Activated B cell treated with CpG ODN at 0.5 μM for 24 hours (primary cell): Measurements from ENCODE around the gene ABCE1. TPM values are rescaled to one million over a fixed set of nuclear protein-coding genes. Genes with fewer than 3 reads are reported as not detected.
A peak's percentile ranks its signal among the peaks of the same experiment; 100 is the strongest.

Experiments used
- ATAC-seq: fragments of 200-7000 bp; cut with Tn5 transposase; one replicate; pipeline ENCODE4 v1.10.0; 2021; ENCODE audit warnings: low read depth, mild to moderate bottlenecking, moderate library complexity
- CTCF ChIA-PET: fragments of 350-600 bp; sonication (Branson Sonifier 250); formaldehyde crosslinking; loops from one replicate; lab custom pipeline; 2021; ENCODE audit warnings: antibody characterized with exemption; lab: Charles Lee
- POLR2A ChIA-PET: fragments of 350-600 bp; sonication (Branson Sonifier 250); formaldehyde crosslinking; loops from one replicate; lab custom pipeline; 2021; ENCODE audit warnings: antibody characterized with exemption; lab: Charles Lee
- DNase-seq: peaks from one replicate; pipeline ENCODE4 v3.0.0; 2022
- H3K27ac Mint-ChIP-seq: one replicate; pipeline ENCODE4 v1.8.0; 2020; ENCODE audit warnings: mixed read lengths
- H3K27me3 Mint-ChIP-seq: one replicate; pipeline ENCODE4 v1.8.0; 2021; ENCODE audit warnings: mixed read lengths
- H3K36me3 Mint-ChIP-seq: one replicate; pipeline ENCODE4 v1.8.0; 2021; ENCODE audit warnings: low read depth, mixed read lengths
- H3K4me1 Mint-ChIP-seq: one replicate; pipeline ENCODE4 v1.8.0; 2021; ENCODE audit warnings: mixed read lengths
- H3K4me3 Mint-ChIP-seq: one replicate; pipeline ENCODE4 v1.8.0; 2020; ENCODE audit warnings: mild to moderate bottlenecking, mixed read lengths
- H3K9me3 Mint-ChIP-seq: one replicate; pipeline ENCODE4 v1.8.0; 2020; ENCODE audit warnings: mixed read lengths
- intact Hi-C: fragments of 100-400 bp; cut with micrococcal nuclease; formaldehyde crosslinking; loops from one replicate; pipeline ENCODE4 v1.15.1; 2024
- total RNA-seq: library from RNA; stranded (reverse); gene quantifications from 2 replicates; pipeline ENCODE4 v1.2.3, GENCODE V29; 2022
- TF ChIP-seq, protein P1 (sequence below): fragments of 200-600 bp; IDR thresholded peaks from one replicate; pipeline ENCODE4 v1.8.0; 2022; ENCODE audit warnings: antibody characterized with exemption, mild to moderate bottlenecking

Gene ABCE1
- 75.5 and 81.6 TPM in 2 replicates for total RNA-seq

DNA sequence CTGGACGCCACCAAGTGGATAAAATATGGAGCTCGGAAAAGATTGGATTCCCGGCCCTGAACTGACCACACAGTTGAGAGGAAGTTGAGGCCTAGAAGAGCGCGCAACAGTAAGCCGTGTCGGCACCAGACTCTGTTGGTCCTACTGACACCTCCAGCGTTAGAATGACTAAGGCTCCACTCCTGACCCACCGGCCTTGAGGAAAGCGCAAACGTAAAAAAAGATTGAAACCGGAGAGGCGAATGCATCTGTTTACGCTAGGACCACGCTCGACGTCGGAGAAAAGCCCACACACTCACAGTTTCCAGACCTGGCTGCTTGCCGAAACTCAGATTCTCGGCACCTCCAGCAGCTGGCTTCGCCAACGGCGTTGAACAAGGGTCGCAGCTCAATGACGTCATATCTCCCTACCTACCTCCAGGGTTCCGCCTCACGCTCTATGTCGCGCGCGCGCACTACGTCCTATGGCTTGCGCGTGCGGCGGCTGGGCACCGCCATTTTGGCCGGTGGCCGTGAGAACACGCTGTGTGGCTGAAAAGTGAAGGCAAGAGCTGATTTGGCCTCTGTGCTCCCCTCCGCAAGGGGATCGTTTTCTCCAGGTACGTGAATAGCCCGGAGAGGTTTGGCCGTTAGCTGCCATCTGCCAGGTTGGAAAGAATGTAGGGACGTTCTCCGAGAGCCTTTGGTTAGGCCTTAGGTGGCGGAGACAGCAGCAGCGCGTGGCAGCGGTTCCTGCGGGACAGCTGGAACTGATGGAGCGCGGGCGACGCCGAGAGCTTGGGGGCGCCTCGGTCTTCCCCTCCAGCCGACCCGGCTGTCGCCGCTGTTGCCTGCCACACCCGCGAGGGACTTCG lies at the start of gene ABCE1, which contains the start of gene ANAPC10:
Gene ABCE1, plus strand, starts transcription at position 491 of the 854 bp plus-strand sequence. CDS start 6,102 bp downstream, outside the sequence.
Gene ANAPC10, minus strand, starts transcription at position 376 of the 854 bp plus-strand sequence. CDS start 2,097 bp downstream, outside the sequence.
- peak within 1 kb of the TSS; percentile 96 for H3K27ac Mint-ChIP-seq
- H3K4me3 Mint-ChIP-seq: peak within 1 kb of the TSS; percentile 94
- ATAC-seq (peak; percentile 89), DNase-seq (peak; percentile 87)
- no peaks in the 10 kb centered on the region for H3K9me3 Mint-ChIP-seq
- ChIA-PET CTCF (no interaction called here), POLR2A (interaction anchor here (0.6 to 2.1 kb wide), 13 partner anchors 8 to 525 kb away, joined by 3 to 37 read pairs (median 5); partner anchors contain the start of genes MMAA and OTUD4)
- peaks cover 45% of the 10 kb centered on the region for H3K36me3 Mint-ChIP-seq
- H3K4me1 Mint-ChIP-seq: peaks cover 51% of the 10 kb centered on the region
- TF ChIP-seq, protein P1, sequence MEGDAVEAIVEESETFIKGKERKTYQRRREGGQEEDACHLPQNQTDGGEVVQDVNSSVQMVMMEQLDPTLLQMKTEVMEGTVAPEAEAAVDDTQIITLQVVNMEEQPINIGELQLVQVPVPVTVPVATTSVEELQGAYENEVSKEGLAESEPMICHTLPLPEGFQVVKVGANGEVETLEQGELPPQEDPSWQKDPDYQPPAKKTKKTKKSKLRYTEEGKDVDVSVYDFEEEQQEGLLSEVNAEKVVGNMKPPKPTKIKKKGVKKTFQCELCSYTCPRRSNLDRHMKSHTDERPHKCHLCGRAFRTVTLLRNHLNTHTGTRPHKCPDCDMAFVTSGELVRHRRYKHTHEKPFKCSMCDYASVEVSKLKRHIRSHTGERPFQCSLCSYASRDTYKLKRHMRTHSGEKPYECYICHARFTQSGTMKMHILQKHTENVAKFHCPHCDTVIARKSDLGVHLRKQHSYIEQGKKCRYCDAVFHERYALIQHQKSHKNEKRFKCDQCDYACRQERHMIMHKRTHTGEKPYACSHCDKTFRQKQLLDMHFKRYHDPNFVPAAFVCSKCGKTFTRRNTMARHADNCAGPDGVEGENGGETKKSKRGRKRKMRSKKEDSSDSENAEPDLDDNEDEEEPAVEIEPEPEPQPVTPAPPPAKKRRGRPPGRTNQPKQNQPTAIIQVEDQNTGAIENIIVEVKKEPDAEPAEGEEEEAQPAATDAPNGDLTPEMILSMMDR: no peak
- intact Hi-C loops: loop anchor here (1.0 to 5.0 kb wide), 6 partner anchors 34 to 1913 kb away; partner anchors contain the start of genes MMAA, OTUD4 and SMARCA5
- H3K27me3 Mint-ChIP-seq: no peaks in the 10 kb centered on the region

DNA sequence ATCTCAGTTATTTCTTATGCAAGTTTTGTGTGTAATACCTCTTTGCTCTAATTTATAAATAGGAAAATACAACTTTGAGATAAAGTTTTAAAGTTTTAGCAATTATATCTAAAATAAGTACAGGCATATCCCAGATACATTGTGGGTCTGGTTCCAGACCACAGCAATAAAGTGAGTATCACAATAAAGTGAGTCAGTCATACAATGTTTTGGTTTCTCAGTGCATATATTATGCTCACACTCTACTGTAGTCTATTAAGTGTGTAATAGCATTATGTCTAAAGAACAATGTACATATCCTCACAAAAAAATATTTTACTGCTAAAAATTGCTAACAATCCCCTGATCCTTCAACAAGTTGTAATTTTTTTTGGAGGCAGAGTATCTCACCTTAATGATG lies 49.3 kb upstream of the ABCE1 start:
- Mint-ChIP-seq H3K36me3 (peaks cover 20% of the 10 kb centered on the region), H3K27ac (no peak overlapping the region), H3K4me1 (peaks cover 2% of the 10 kb centered on the region), H3K4me3 (no peak overlapping the region), H3K9me3 (no peaks in the 10 kb centered on the region), H3K27me3 (no peaks in the 10 kb centered on the region)
- intact Hi-C loops: no loop called here
- DNase-seq (no peak), ATAC-seq (no peak)
- POLR2A ChIA-PET: no interaction called here
- CTCF ChIA-PET: no interaction called here
- TF ChIP-seq, protein P1: no peak

DNA sequence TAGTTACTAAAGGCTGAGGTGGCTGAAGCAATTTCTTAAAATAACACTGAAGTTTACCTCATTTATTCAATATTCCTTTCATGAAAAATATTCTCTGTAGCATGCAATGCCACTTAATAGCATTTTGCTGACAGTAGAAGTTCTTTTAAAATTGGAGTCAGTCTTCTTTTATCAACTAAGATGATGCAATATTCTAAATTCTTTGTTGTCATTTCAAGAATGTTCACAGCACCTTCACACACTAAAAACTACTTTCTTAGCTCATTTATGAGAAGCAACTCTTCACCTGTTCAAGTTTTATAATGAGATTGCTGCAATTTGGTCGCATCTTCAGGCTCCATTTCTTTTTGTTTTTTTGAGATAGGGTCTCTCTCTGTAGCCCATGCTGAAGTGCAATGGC lies 48.9 kb upstream of the ABCE1 start:
- Mint-ChIP-seq H3K36me3 (peaks cover 20% of the 10 kb centered on the region), H3K4me3 (no peak overlapping the region), H3K27ac (no peak overlapping the region), H3K4me1 (no peaks in the 10 kb centered on the region), H3K27me3 (no peaks in the 10 kb centered on the region), H3K9me3 (no peaks in the 10 kb centered on the region)
- DNase-seq: no peak
- intact Hi-C loops: no loop called here
- no peak for ATAC-seq
- TF ChIP-seq, protein P1: no peak
- ChIA-PET CTCF (no interaction called here), POLR2A (no interaction called here)

DNA sequence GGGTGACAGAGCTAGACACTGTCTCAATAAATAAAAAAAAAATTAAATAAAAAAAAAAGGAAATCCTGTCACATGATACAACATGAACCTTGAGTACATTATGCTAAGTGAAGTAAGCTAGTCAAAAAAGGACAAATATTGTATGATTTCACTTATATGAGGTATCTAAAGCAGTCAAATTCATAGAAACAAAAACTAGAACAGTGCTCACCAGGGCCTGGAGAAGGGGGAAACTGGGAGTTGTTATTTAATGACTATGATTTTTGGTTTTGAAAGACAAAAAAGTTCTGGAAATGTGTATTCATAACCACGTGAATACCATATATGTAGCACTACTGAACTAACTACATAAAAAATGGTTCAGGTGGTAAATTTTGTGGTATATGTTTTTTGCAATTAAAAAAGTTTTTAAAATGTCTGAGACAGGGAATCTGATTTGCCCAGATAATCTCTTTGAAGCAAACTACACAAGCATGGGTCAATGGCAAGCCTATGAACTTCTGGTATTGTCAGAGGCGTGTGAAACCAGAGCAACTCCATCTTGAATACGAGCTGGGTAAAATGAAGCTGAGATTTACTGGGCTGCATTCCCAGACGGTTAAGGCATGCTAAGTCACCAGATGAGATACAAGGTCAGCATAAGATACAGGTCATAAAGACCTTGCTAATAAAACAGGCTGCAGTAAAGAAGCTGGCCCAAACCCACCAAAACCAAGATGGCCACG lies 42.4 kb upstream of the ABCE1 start:
- Mint-ChIP-seq H3K9me3 (no peaks in the 10 kb centered on the region), H3K4me3 (no peak overlapping the region), H3K4me1 (no peaks in the 10 kb centered on the region), H3K27me3 (no peaks in the 10 kb centered on the region), H3K36me3 (peaks cover 9% of the 10 kb centered on the region), H3K27ac (no peak overlapping the region)
- TF ChIP-seq, protein P1: no peak
- ChIA-PET POLR2A (no interaction called here), CTCF (no interaction called here)
- DNase-seq (no peak), ATAC-seq (no peak)
- intact Hi-C loops: no loop called here
